HepG2 (cell line): Measurements from ENCODE around the gene ARL10. TPM values are rescaled to one million over a fixed set of nuclear protein-coding genes. Genes with fewer than 3 reads are reported as not detected.

Experiments used
- ATAC-seq: fragments of 200-7000 bp; cut with Tn5 transposase; 3 replicates; pipeline ENCODE4 v1.9.1; 2020; ENCODE audit warnings: mild to moderate bottlenecking, moderate library complexity
- BruUV-seq: library from RNA; stranded (reverse); fragments of 400-500 nt; replicated peaks from 2 replicates; lab custom pipeline; 2021; lab: Mats Ljungman, UMichigan
- CTCF ChIA-PET: fragments of 300-600 bp; formaldehyde crosslinking; extraction: SDS; loops from one replicate; lab custom pipeline; 2021; ENCODE audit warnings: low total read pairs, inconsistent platforms, low intra/inter-chr PET ratio; lab: Yijun Ruan, JAX
- POLR2A ChIA-PET: fragments of 350-600 bp; sonication (Branson Sonifier 250); formaldehyde crosslinking; loops from one replicate; lab custom pipeline; 2020; ENCODE audit warnings: antibody characterized with exemption, inconsistent platforms; lab: Yijun Ruan, JAX
- DNase-seq: peaks from one replicate; pipeline ENCODE4 v3.0.0-alpha.2; 2015; ENCODE audit warnings: low spot score
- FAIRE-seq: peaks from 3 replicates; lab custom pipeline; 2011; peaks lifted over from hg19 to GRCh38; lab: Jason Lieb, UNC
- H2AFZ ChIP-seq: one replicate; pipeline ENCODE4 v1.6.1; 2011; ENCODE audit warnings: low read length, inconsistent platforms
- H3K27ac ChIP-seq: fragments of 300-600 bp; 3 replicates; pipeline ENCODE4 v1.8.0; 2011; ENCODE audit warnings: mixed run types, mild to moderate bottlenecking, mixed read lengths, low read length, inconsistent platforms; ENCODE audit not compliant: insufficient read depth; ENCODE audit errors: extremely low read length
- H3K27me3 ChIP-seq, 2 experiments: fragments of 200-600 bp in 1 of 2; 2 replicates in 1 of 2; 3 replicates in 1 of 2; pipeline versions ENCODE4 v1.6.0 to v1.8.0; 2011; ENCODE audit warnings: low read length in 2 of 2, mild to moderate bottlenecking in 2 of 2, moderate library complexity in 2 of 2, inconsistent platforms in 1 of 2; ENCODE audit not compliant: insufficient read depth in 2 of 2, control insufficient read depth in 1 of 2
- H3K36me3 ChIP-seq, 2 experiments: fragments of 200-600 bp in 1 of 2; replicated peaks in 1 of 2; 2 replicates in 1 of 2; 3 replicates in 1 of 2; pipeline versions ENCODE4 v1.5.1 to v1.8.0; 2011; ENCODE audit warnings: low read length in 2 of 2, inconsistent platforms in 1 of 2; ENCODE audit not compliant: insufficient read depth in 2 of 2, control insufficient read depth in 1 of 2
- H3K4me1 ChIP-seq: 2 replicates; pipeline ENCODE4 v1.5.1; 2012; ENCODE audit warnings: low read length, inconsistent platforms; ENCODE audit not compliant: insufficient read depth
- H3K4me2 ChIP-seq: 2 replicates; pipeline ENCODE4 v1.6.0; 2011; ENCODE audit warnings: low read depth, low read length, inconsistent platforms
- H3K4me3 ChIP-seq, 3 experiments: fragments of 200-600 bp in 1 of 3; sonication (generic), shearing (Covaris generic) in 1 of 3; replicated peaks in 1 of 3; 2 replicates each; pipeline ENCODE4 v1.5.1; 2011 to 2016; ENCODE audit warnings: low read length in 3 of 3, inconsistent platforms in 2 of 3, low read depth in 2 of 3, mild to moderate bottlenecking in 2 of 3, control low read depth in 1 of 3, mixed read lengths in 1 of 3; ENCODE audit not compliant: insufficient read depth in 1 of 3
- H3K79me2 ChIP-seq: one replicate; pipeline ENCODE4 v1.6.1; 2011; ENCODE audit warnings: low read length, inconsistent platforms; ENCODE audit not compliant: insufficient read depth
- H3K9ac ChIP-seq: 2 replicates; pipeline ENCODE4 v1.6.0; 2011; ENCODE audit warnings: mild to moderate bottlenecking, low read depth, low read length, inconsistent platforms; ENCODE audit not compliant: insufficient read depth
- H3K9me3 ChIP-seq: 2 replicates; pipeline ENCODE4 v1.5.1; 2012; ENCODE audit warnings: mild to moderate bottlenecking, low read length
- H4K20me1 ChIP-seq: 2 replicates; pipeline ENCODE4 v1.6.0; 2011; ENCODE audit warnings: inconsistent platforms, mild to moderate bottlenecking, low read length, moderate library complexity; ENCODE audit not compliant: insufficient read depth
- CBX5 ChIP-seq: sonication (generic); formaldehyde crosslinking; IDR thresholded peaks from 2 replicates; pipeline ENCODE4 v1.4.0; 2020; ENCODE audit warnings: missing genetic modification reagents, borderline replicate concordance
- FOXJ3 ChIP-seq: sonication (generic); formaldehyde crosslinking; IDR thresholded peaks from 2 replicates; pipeline ENCODE4 v1.4.0; 2020; ENCODE audit warnings: missing genetic modification reagents, mild to moderate bottlenecking, borderline replicate concordance
- HMG20B ChIP-seq: conservative IDR thresholded peaks from 2 replicates; pipeline ENCODE4 v1.6.1; 2016; ENCODE audit warnings: missing genetic modification reagents, missing compliant biosample characterization
- MLLT10 ChIP-seq: sonication (generic); formaldehyde crosslinking; IDR thresholded peaks from 2 replicates; pipeline ENCODE4 v1.4.0; 2020; ENCODE audit warnings: missing genetic modification reagents
- MTA1 ChIP-seq: sonication (generic); formaldehyde crosslinking; IDR thresholded peaks from 2 replicates; pipeline ENCODE4 v1.4.0; 2020; ENCODE audit warnings: missing genetic modification reagents, mild to moderate bottlenecking, borderline replicate concordance
- SKI ChIP-seq: fragments of 450-650 bp; IDR thresholded peaks from one replicate; pipeline ENCODE4 v1.6.1; 2018; ENCODE audit warnings: mild to moderate bottlenecking; ENCODE audit not compliant: partially characterized antibody
- ZBTB33 ChIP-seq: sonication (generic); formaldehyde crosslinking; IDR thresholded peaks from 2 replicates; pipeline ENCODE4 v1.4.0; 2020; ENCODE audit warnings: missing genetic modification reagents
- ZNF451 ChIP-seq: sonication (generic); formaldehyde crosslinking; IDR thresholded peaks from 2 replicates; pipeline ENCODE4 v1.5.0; 2020; ENCODE audit warnings: mild to moderate bottlenecking, missing genetic modification reagents
- ZNF564 ChIP-seq: sonication (generic); formaldehyde crosslinking; IDR thresholded peaks from 2 replicates; pipeline ENCODE4 v1.8.1; 2023; ENCODE audit warnings: mild to moderate bottlenecking, missing genetic modification reagents
- ZNF768 ChIP-seq: sonication (generic); formaldehyde crosslinking; IDR thresholded peaks from 2 replicates; pipeline ENCODE4 v1.4.0; 2020; ENCODE audit warnings: missing genetic modification reagents
- WGBS: methylation state at CpG from one replicate; pipeline ENCODE4 v1.1.6; 2017; ENCODE audit warnings: low lambda C conversion rate; 5-methylcytosine and 5-hydroxymethylcytosine counted together
- in situ Hi-C: cut with HindIII; loops from 2 replicates; pipeline ENCODE4 v1.10.0; 2017; ENCODE audit warnings: low pct_unique_long_range_greater_than_20kb; ENCODE audit not compliant: extremely low pct_ligation_motif_present
- intact Hi-C: fragments of 100-400 bp; cut with micrococcal nuclease; formaldehyde crosslinking; loops from one replicate; pipeline ENCODE4 v1.10.0; 2022; ENCODE audit not compliant: unreplicated experiment
- polyA plus RNA-seq, 8 experiments: library from polyadenylated mRNA; depleted of rRNA in 3 of 8; stranded (reverse) in 7 of 8; unstranded in 1 of 8; fragments of >200 nt; fragmentation: Illumina TruSeq in 4 of 8; extraction: Trizol in 4 of 8; gene quantifications; 2 replicates each; pipeline versions ENCODE4 v1.2.1 to v1.2.3, GENCODE V29; 2011 to 2016; ENCODE audit warnings: low read depth in 4 of 8, missing spikeins in 1 of 8, mixed read lengths in 1 of 8; ENCODE audit not compliant: insufficient read depth in 1 of 8
- total RNA-seq, 5 experiments: library from RNA; depleted of rRNA; stranded (reverse); fragments of >200 nt; fragmentation: Illumina TruSeq; extraction: Trizol; gene quantifications; 2 replicates each; pipeline ENCODE4 v1.2.3, GENCODE V29; 2016; ENCODE audit warnings: low read depth in 1 of 5

The ARL10 gene
- total and polyA plus RNA-seq, 2 of the 13 experiments (the other 11 are each of a cell fraction or from before 2014, with no cell fraction given) = 0.18 to 0.50 TPM

- TF ChIP-seq ZNF451 (CRISPR knock-in tag) = no peak
- no peak for TF ChIP-seq MLLT10 (CRISPR knock-in tag)
- no peak for TF ChIP-seq FOXJ3 (CRISPR knock-in tag)
- TF ChIP-seq SKI = no peak
- no peak for TF ChIP-seq CBX5 (CRISPR knock-in tag)
- TF ChIP-seq MTA1 (CRISPR knock-in tag) = no peak
- no peak for FAIRE-seq
- Histone ChIP-seq H3K4me2 (no peak overlapping the region), H3K4me1 (peaks cover 11% of the 10 kb centered on the region), H3K27me3 (no peaks in the 10 kb centered on the region), H3K79me2 (peaks cover 44% of the 10 kb centered on the region), H3K9ac (no peak overlapping the region), H3K4me3 (no peak overlapping the region), H2AFZ (no peak overlapping the region), H4K20me1 (peaks cover 18% of the 10 kb centered on the region), H3K9me3 (no peaks in the 10 kb centered on the region), H3K36me3 (peaks cover 33 to 89% of the 10 kb centered on the region in 2 experiments), H3K27ac (no peak overlapping the region)
- ATAC-seq = no peak
- POLR2A ChIA-PET = interaction anchor here (0.9 to 3.3 kb wide), 3 partner anchors 8 to 184 kb away, joined by 3 to 16 read pairs (median 3); partner anchors contain the start of genes KIAA1191 and RNF44
- CTCF ChIA-PET = no interaction called here
- no TSS peak for BruUV-seq
- DNase-seq = no peak
- intact Hi-C loops = no loop called here
- WGBS = 96% methylated on average over 4 of the region's 4 CpGs
- in situ Hi-C loops = no loop called here
Measured at GRCh38 chr5:176353533-176353932, 11.8 kb upstream of the ARL10 start.

GRCh38 chr5:176355400-176356178 lies 9.7 kb upstream of the ARL10 start:
- Histone ChIP-seq H3K4me3 (no peak overlapping the region), H3K79me2 (peaks cover 55% of the 10 kb centered on the region), H3K27me3 (no peaks in the 10 kb centered on the region), H3K27ac (no peak overlapping the region), H3K36me3 (peaks cover 25 to 74% of the 10 kb centered on the region in 2 experiments), H3K4me2 (no peak overlapping the region), H3K9me3 (no peaks in the 10 kb centered on the region), H2AFZ (no peak overlapping the region), H3K4me1 (peaks cover 21% of the 10 kb centered on the region), H4K20me1 (peaks cover 18% of the 10 kb centered on the region), H3K9ac (no peak overlapping the region)
- no peak for TF ChIP-seq ZNF564 (CRISPR knock-in tag)
- peak; percentile 56; the same call in 1 of the 2 replicates for TF ChIP-seq ZBTB33 (CRISPR knock-in tag)
- peak; percentile 59; the same call in 1 of the 2 replicates for TF ChIP-seq ZNF768 (CRISPR knock-in tag)
- no peak for TF ChIP-seq HMG20B
- DNase-seq (no peak), ATAC-seq (peak; percentile 65), FAIRE-seq (no peak)
- intact Hi-C loops (no loop called here), in situ Hi-C loops (no loop called here)
- POLR2A ChIA-PET = no interaction called here
- CTCF ChIA-PET = no interaction called here
- no TSS peak for BruUV-seq
- WGBS = 95% methylated on average over 16 of the region's 16 CpGs
